Inflammatory macrophage (primary cell): ENCODE measurements around the gene OAS3.

Experiments used
- DNase-seq, 2 donors: peaks; one replicate each; pipeline ENCODE4 v3.0.0-alpha.2; 2020 to 2022

Gene OAS3

GRCh38 chr12:112962561-112962960 lies 24.3 kb downstream of the OAS3 start:
- no peak for DNase-seq

GRCh38 chr12:112963227-112963861 lies 25.1 kb downstream of the OAS3 start:
- DNase-seq, result no peak

- DNase-seq, result no peak
Observed at GRCh38 chr12:112964067-112964670, 25.9 kb downstream of the OAS3 start.

GRCh38 chr12:112964915-112965314 lies 26.6 kb downstream of the OAS3 start:
- DNase-seq, result no peak

GRCh38 chr12:112965643-112966042 lies 27.4 kb downstream of the OAS3 start:
- DNase-seq, result no peak

GRCh38 chr12:112967306-112967705 lies 29.0 kb downstream of the OAS3 start:
- DNase-seq, result no peak

GRCh38 chr12:112967858-112968257 lies 29.6 kb downstream of the OAS3 start:
- DNase-seq, result no peak

- no peak for DNase-seq
Observed at GRCh38 chr12:112969547-112970306, 31.5 kb downstream of the OAS3 start.

GRCh38 chr12:112970391-112970790 lies 32.1 kb downstream of the OAS3 start:
- no peak for DNase-seq

- DNase-seq, result no peak
Observed at GRCh38 chr12:112971248-112971647, 33.0 kb downstream of the OAS3 start.

- DNase-seq, result no peak
Observed at GRCh38 chr12:112973011-112973735, 34.9 kb downstream of the OAS3 start.

GRCh38 chr12:112973818-112974231 lies 35.6 kb downstream of the OAS3 start:
- peak; percentile 10 to 14 for DNase-seq

GRCh38 chr12:112974904-112975303 lies 36.6 kb downstream of the OAS3 start:
- DNase-seq, result no peak

- no peak for DNase-seq
Observed at GRCh38 chr12:112977139-112977538, 38.9 kb downstream of the OAS3 start.

GRCh38 chr12:112977641-112978040 lies 39.4 kb downstream of the OAS3 start:
- DNase-seq, result no peak

GRCh38 chr12:112978163-112979040 lies 40.1 kb downstream of the OAS3 start, which contains the start of gene OAS2:
Gene OAS2, plus strand, starts transcription at chr12:112978519. Its CDS starts 90 bp downstream, at chr12:112978609.
- DNase-seq, result peak; percentile 86 to 90

- DNase-seq, result peak; percentile 11 to 24
Observed at GRCh38 chr12:112979041-112979680, 40.9 kb downstream of the OAS3 start.

GRCh38 chr12:112980491-112981158 lies 42.4 kb downstream of the OAS3 start:
- peak in 1 of 2 donors; percentile 40 for DNase-seq

GRCh38 chr12:112985642-112986290 lies 47.5 kb downstream of the OAS3 start:
- DNase-seq, result no peak

GRCh38 chr12:112986291-112986800 lies 48.1 kb downstream of the OAS3 start:
- DNase-seq, result no peak
